Activated CD4-positive, alpha-beta T cell treated with anti-CD3 and anti-CD28 coated beads for 24 hours (primary cell): Measurements from ENCODE around the gene TSPAN10.

Experiments used
- DNase-seq, 2 donors: peaks; one replicate each; pipeline ENCODE4 v3.0.0-alpha.2; 2020; ENCODE audit warnings: low read depth in 2 of 2

The TSPAN10 gene

DNA sequence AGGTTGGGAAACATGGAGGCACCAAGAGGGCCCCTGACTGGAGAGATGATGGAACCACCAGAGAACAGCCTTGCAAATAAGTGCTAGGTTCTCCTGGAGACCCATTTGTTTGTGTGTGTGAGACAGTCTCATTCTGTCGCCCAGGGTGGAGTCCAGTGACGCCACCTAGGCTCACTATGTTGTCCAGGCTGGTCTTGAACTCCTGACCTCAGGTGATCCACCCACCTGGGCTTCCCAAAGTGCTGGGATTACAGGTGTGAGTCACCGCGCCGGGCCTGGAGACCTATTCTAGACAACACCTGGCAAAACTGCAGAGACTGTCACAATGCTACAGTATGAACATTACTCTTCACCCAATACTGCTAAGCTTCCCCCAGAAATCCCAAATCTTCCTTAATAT is 1.6 kb upstream of the TSPAN10 start:
- no peak for DNase-seq

- no peak for DNase-seq
Measured at GRCh38 chr17:81635973-81636504, 957 bp upstream of the TSPAN10 start.

DNA sequence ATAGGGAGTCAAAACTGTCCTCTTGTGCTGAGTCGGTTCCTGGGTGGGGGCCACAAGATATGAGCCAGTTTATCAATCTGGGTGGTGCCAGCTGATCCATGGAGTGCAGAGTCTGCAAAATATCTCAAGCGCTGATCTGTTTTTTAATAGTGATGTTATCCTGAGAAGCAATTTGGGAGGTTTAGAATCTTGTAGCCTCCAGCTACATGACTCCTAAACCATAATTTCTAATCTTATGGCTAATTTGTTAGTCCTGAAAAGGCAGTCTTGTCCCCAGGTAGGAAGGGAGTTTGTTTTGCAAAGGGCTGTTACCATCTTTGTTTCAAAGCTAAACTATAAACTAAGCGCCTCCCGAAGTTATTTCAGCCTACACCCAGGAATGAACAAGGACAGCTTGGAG is 1.7 kb downstream of the TSPAN10 start:
- no peak for DNase-seq

DNA sequence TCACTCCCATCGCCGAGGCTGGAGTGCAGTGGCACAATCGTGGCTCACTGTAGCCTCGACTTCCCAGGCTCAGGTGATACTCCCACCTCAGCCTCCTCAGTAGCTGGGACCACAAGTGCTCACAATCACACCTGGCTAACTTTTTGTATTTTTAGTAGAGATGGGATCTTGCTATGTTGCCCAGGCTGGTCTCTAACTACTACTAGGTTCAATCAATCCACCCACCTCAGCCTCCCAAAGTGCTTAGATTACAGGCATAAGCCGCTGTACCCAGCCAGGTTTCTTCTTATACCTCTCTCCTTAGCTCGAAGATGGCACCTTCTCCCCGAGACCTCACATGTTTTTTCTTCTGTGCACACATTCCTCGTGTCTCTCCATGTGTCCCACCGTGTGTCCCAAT is 3.0 kb downstream of the TSPAN10 start:
- DNase-seq: no peak

- no peak for DNase-seq
Measured at GRCh38 chr17:81641825-81642489, 5.0 kb downstream of the TSPAN10 start.

- no peak for DNase-seq
Measured at GRCh38 chr17:81644496-81644895, 7.5 kb downstream of the TSPAN10 start.

- no peak for DNase-seq
Measured at GRCh38 chr17:81644976-81645952, 8.3 kb downstream of the TSPAN10 start.

GRCh38 chr17:81646869-81647600 is 10.0 kb downstream of the TSPAN10 start:
- DNase-seq: no peak

DNA sequence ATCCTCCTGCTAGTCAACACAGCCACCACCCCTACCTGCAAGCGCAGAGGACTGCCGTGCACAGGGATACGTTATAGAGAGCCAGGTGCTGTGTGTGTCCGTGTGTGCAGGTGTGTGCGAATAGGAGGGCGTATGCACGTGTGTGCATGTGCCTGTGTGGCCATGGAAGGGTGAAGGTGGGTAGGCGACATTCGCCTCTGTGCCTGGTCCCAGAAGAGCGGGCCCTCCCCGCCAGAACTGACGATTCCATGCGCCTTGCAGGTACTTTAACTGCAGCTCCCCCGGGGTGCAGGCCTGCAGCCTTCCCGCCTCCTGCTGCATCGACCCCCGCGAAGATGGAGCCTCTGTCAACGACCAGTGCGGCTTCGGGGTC is 10.6 kb downstream of the TSPAN10 start:
- DNase-seq: no peak

GRCh38 chr17:81648013-81648706 is 11.2 kb downstream of the TSPAN10 start:
- DNase-seq: no peak

DNA sequence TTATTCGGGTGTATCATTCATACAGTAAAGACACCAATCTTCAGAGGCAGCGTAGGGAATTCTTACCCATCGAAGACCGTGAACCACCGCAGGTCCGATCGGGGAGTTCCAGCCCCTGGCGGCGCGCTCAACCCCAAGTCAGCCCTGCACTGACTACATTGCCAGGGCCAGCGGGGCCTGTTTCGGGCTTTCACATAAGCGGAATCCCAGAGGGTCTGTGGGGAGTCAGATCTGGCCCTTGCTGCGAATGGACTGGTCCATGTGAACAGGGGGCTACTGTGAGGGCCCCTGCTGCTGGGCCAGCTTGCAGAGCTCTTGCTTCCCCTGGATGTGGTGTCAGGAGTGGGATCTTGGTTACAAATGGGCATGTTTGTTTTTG is 11.7 kb downstream of the TSPAN10 start:
- no peak for DNase-seq

DNA sequence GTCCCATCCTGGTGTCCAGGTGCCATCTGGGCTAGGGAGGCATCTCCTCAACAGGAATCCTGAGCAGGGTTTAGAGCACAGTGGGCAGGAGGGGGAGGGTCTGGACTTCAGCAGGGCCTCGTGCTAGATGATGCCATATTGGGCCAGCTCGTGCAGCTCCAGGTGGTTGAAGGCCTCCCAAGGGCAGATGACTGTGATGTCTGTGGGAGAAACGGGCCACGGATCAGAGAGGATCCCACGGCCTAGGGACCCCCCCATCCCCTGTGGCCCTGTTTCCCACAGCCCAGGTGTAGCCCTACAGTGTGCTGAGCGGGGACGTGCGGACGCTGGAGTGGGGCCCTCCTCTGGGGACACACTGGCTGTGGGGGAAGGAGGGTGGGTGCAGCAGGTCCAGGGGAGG is 14.0 kb downstream of the TSPAN10 start:
- no peak for DNase-seq

DNA sequence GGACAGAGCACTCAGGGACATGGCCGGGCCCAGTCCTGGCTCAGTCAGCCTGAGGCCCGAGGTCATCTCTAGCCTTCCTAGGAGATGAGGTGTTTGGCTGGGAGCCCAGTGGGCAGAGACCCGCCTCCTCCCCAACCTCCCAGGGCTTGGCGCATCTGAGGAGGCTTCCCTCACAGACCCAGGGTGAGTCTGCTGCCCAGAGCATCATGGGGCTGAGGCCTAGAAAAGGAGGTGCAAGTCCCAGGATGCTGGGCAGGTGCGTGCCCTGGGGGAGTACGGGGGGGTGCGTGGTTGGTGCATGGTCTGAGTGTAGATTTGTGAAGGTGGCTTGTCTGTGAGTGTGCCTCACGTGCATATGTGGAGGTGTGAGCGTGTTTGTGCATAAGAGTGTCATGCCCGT is 14.7 kb downstream of the TSPAN10 start:
- no peak for DNase-seq

DNA sequence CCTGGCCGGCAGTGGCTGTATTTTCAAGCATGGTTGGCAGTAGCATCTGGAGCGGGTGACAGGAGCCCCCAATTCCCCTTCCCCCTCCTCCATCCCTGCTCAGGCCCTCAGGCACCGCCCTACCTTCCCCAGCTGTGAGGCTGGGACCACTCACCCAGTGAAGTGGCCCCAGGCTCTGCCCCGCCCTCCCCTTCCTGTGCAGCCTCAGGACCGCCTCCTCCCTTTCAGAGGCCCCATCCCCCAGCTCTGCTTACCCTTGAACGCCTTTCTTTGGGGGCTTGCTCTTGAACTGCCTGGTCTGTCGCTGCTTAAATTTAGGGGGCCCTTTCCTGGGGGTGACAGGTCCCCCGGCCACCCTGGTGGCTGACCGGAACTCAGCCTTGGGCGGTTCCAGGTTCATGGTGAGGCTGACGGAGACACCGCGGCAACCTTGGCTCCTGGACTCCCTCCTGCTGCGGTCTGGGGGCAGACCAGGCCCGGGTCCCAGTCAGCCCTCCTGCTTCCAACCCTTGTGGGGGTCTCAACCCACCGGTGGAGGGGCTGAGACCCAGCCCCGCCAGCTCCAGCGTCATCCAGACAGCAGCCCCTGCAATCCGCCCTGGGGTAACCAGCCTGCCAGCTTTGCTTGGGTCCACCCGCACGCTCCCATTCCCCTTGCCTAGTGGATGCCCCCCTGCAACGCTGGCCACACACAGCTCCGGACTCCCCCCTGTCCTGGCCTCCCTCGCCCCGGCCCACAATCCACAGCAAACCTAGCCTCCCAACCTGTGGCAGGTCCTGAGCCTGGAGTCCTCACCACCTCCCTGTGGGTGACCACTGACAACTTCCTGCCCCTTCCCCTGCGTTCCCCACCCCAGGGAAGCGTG is 16.1 kb downstream of the TSPAN10 start:
- DNase-seq: no peak

DNA sequence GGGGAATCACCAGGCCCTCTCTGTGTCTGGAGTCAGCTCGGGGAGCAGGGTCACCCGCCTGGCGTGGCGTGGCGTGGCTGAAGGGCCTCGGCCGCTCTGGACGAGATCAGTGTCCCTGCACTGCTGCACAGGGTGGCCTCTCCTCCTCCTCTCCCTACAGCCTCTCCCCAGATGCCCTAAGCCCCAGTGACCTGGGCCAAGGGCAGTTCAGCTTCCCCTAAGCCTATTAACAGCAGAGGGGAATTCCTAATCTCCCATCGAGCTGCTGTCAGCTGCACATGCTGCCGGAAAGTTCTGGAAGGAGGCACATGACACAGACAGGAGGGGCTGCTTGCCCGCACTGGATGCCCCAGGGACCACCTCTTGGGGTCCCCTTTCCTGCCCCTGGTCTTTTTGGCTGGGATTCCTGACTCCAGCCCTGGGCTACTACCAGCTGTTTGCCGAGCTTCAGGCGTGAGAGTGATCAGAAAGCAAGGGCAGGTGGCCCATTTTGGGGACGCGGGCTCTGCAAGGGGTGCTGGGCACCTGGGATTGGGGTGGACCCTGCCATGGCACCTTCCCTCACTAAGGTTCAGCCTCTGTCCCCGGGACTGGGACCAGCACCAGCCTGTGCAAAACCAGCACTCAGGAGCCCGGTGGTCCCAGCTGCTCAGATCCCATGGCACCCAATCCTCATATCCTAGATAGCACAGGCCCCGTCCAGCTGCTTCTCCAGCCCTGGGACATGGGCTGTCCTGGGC is 18.6 kb downstream of the TSPAN10 start:
- DNase-seq: no peak

DNA sequence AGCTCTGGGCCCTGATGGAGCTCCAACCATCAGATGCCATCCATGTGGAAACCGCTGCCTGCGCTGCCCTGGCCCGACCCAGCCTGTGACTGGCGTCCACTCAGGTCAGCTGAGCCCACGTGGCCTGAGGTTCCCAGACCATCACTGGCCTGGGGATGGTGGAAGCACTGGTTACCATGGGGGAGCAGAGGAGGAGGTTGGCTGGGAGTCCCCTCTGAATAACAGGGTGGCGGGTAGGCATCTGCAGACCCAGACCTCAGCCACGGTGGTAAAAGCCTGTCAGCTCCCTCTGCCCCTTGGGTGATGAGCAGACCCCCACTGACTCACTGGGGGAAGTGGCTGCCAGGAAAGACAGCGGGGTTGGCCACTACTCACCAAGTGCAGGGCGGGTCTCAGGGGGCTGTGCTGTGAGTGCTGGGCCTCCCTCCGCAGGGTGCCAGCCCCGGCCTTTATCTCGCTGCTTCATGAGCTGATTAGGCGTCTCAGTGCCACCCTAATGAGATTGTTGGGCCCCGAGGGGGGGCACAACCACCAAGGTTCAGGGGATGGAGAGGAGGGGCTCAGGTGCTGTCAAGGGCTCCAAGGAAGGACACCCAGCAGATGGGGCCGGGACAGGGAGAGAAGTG is 19.2 kb downstream of the TSPAN10 start, which contains the start of gene PDE6G:
Gene PDE6G, minus strand, starts transcription at position 425 of the 626 bp plus-strand sequence. CDS start 3,237 bp downstream, outside the sequence.
- DNase-seq: no peak

GRCh38 chr17:81656835-81657234 is 19.8 kb downstream of the TSPAN10 start:
- DNase-seq: no peak

- DNase-seq: no peak
Measured at GRCh38 chr17:81659038-81659437, 22.0 kb downstream of the TSPAN10 start.

DNA sequence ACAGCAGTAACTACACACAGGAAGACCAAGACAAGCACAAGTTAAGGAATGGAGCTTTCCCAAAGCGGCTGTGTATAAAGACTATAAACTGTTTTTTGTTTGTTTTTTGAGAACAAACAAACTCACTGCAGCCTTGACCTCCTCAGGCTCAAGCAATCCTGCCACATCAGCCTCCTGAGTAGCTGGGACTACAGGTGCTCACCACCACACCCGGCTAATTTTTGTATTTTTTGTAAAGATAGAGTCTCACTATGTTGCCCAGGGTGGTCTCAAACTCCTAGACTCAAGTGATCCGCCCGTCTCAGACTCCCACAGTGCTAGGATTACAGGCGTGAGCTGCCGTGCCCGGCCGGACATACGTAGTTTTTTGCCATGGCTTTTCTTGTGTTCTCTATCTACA is 23.4 kb downstream of the TSPAN10 start:
- no peak for DNase-seq
